B cell (primary cell): ENCODE measurements around the gene SOX6. TPM values are rescaled to one million over a fixed set of nuclear protein-coding genes. Genes with fewer than 3 reads are reported as not detected.

Experiments used
- ATAC-seq: fragments of 200-7000 bp; cut with Tn5 transposase; one replicate; pipeline ENCODE4 v1.10.0; 2021; ENCODE audit warnings: low read depth, mild to moderate bottlenecking, moderate number of reproducible peaks, moderate library complexity
- CTCF ChIA-PET: fragments of 350-600 bp; sonication (Branson Sonifier 250); formaldehyde crosslinking; loops from one replicate; lab custom pipeline; 2021; ENCODE audit warnings: antibody characterized with exemption, inconsistent platforms; lab: Charles Lee
- POLR2A ChIA-PET: fragments of 350-600 bp; sonication (Branson Sonifier 250); formaldehyde crosslinking; loops from one replicate; lab custom pipeline; 2021; ENCODE audit warnings: antibody characterized with exemption; lab: Charles Lee
- DNase-seq: peaks from one replicate; pipeline ENCODE4 v3.0.0; 2013
- H2AFZ ChIP-seq: 2 replicates; pipeline ENCODE4 v1.6.1; 2012; ENCODE audit warnings: mild to moderate bottlenecking, low read depth, low read length; ENCODE audit not compliant: insufficient read depth, poor library complexity, severe bottlenecking
- H3K27ac ChIP-seq, 2 donors: 1 replicate in 1 of 2; 2 replicates in 1 of 2; pipeline ENCODE4 v1.5.1; 2012 to 2013; ENCODE audit warnings: low read length in 2 of 2, mild to moderate bottlenecking in 2 of 2, moderate library complexity in 1 of 2
- H3K27me3 ChIP-seq, 4 experiments: fragments of 200-600 bp in 1 of 4; sonication (generic) in 1 of 4; replicated peaks in 1 of 4; 1 replicate in 2 of 4; 2 replicates in 2 of 4; pipeline versions ENCODE4 v1.6.1 to v1.7.0; 2013 to 2016; ENCODE audit warnings: low read length in 3 of 4, mild to moderate bottlenecking in 2 of 4, mixed read lengths in 1 of 4, moderate library complexity in 1 of 4; ENCODE audit not compliant: insufficient read depth in 4 of 4, control insufficient read depth in 3 of 4; ENCODE audit errors: control extremely low read depth in 1 of 4
- H3K36me3 ChIP-seq, 2 experiments: replicated peaks in 1 of 2; 1 replicate in 1 of 2; 2 replicates in 1 of 2; pipeline versions ENCODE4 v1.6.1 to v1.7.1; 2013; ENCODE audit warnings: low read length in 1 of 2; ENCODE audit not compliant: insufficient read depth in 2 of 2, control insufficient read depth in 1 of 2; ENCODE audit errors: control extremely low read depth in 1 of 2, extremely low read depth in 1 of 2
- H3K4me1 ChIP-seq, 2 donors: fragments of 200-600 bp in 1 of 2; sonication (generic) in 1 of 2; 1 replicate in 1 of 2; 2 replicates in 1 of 2; pipeline versions ENCODE4 v1.5.1 to v1.6.1; 2013 to 2017; ENCODE audit warnings: low read length in 2 of 2; ENCODE audit not compliant: control insufficient read depth in 2 of 2, insufficient read depth in 2 of 2
- H3K4me2 ChIP-seq: replicated peaks from 2 replicates; pipeline ENCODE3; 2012; ENCODE audit warnings: mild to moderate bottlenecking, low read depth, low read length; ENCODE audit not compliant: poor library complexity, severe bottlenecking
- H3K4me3 ChIP-seq, 5 experiments: fragments of 200-600 bp in 1 of 5; sonication (generic) in 1 of 5; 1 replicate in 3 of 5; 2 replicates in 2 of 5; pipeline versions ENCODE4 v1.5.1 to v1.7.0; 2011 to 2016; ENCODE audit warnings: low read length in 4 of 5, mild to moderate bottlenecking in 4 of 5, low read depth in 2 of 5, control low read depth in 1 of 5, moderate library complexity in 1 of 5; ENCODE audit not compliant: insufficient read depth in 1 of 5; ENCODE audit errors: control extremely low read depth in 1 of 5, extremely low read depth in 1 of 5
- H3K79me2 ChIP-seq: fragments of 200-600 bp; sonication (generic); one replicate; pipeline ENCODE4 v1.6.0; 2016; ENCODE audit warnings: low read length; ENCODE audit not compliant: control insufficient read depth, insufficient read depth
- H3K9ac ChIP-seq: fragments of 200-600 bp; sonication (generic); 2 replicates; pipeline ENCODE4 v1.6.1; 2017; ENCODE audit warnings: mild to moderate bottlenecking, low read length, moderate library complexity
- H3K9me3 ChIP-seq, 3 donors: one replicate each; pipeline versions ENCODE4 v1.6.1 to v1.7.1; 2013; ENCODE audit warnings: low read length in 2 of 3; ENCODE audit not compliant: control insufficient read depth in 2 of 3, insufficient read depth in 1 of 3; ENCODE audit errors: control extremely low read depth in 1 of 3
- H4K20me1 ChIP-seq: 2 replicates; pipeline ENCODE4 v1.6.0; 2012; ENCODE audit warnings: mild to moderate bottlenecking, low read length; ENCODE audit not compliant: insufficient read depth, control insufficient read depth, poor library complexity, severe bottlenecking
- H3K27ac Mint-ChIP-seq: one replicate; pipeline ENCODE4 v1.8.0; 2021; ENCODE audit warnings: mixed read lengths
- H3K27me3 Mint-ChIP-seq: one replicate; pipeline ENCODE4 v1.8.0; 2021; ENCODE audit warnings: mixed read lengths
- H3K4me1 Mint-ChIP-seq: one replicate; pipeline ENCODE4 v1.8.0; 2021; ENCODE audit warnings: mixed read lengths
- H3K4me3 Mint-ChIP-seq: one replicate; pipeline ENCODE4 v1.8.0; 2021; ENCODE audit warnings: mixed read lengths
- H3K9me3 Mint-ChIP-seq: one replicate; pipeline ENCODE4 v1.8.0; 2022; ENCODE audit warnings: mixed read lengths; ENCODE audit not compliant: insufficient read depth
- EZH2 ChIP-seq: IDR thresholded peaks from 2 replicates; pipeline ENCODE4 v1.6.1; 2012; ENCODE audit warnings: borderline replicate concordance, low read depth, mild to moderate bottlenecking, moderate library complexity, low read length; ENCODE audit not compliant: insufficient read depth, poor library complexity, severe bottlenecking
- WGBS: methylation state at CpG from one replicate; pipeline ENCODE4 v1.1.5; 2013; ENCODE audit warnings: missing lambda C conversion rate; ENCODE audit not compliant: insufficient coverage; 5-methylcytosine and 5-hydroxymethylcytosine counted together
- intact Hi-C: fragments of 100-400 bp; cut with micrococcal nuclease; formaldehyde crosslinking; loops from one replicate; pipeline ENCODE4 v1.10.0; 2022
- polyA plus RNA-seq: library from polyadenylated mRNA; depleted of rRNA; stranded (reverse); fragments of >200 nt; gene quantifications from 2 replicates; pipeline ENCODE4 v1.2.3, GENCODE V29; 2012
- total RNA-seq, 2 donors: library from RNA; stranded (reverse); fragments of 120-200 nt in 1 of 2; gene quantifications; 1 replicate in 1 of 2; 2 replicates in 1 of 2; pipeline versions ENCODE4 v1.2.3 to v1.2.4, GENCODE V29; 2013 to 2022
- TF ChIP-seq, protein P1 (sequence below): fragments of 200-600 bp; IDR thresholded peaks from one replicate; pipeline ENCODE4 v1.8.0; 2022; ENCODE audit warnings: antibody characterized with exemption, mild to moderate bottlenecking

SOX6 gene
- total and polyA plus RNA-seq, 2 donors (not counting 1 experiment from before 2014, with no cell fraction given): not detected

DNA sequence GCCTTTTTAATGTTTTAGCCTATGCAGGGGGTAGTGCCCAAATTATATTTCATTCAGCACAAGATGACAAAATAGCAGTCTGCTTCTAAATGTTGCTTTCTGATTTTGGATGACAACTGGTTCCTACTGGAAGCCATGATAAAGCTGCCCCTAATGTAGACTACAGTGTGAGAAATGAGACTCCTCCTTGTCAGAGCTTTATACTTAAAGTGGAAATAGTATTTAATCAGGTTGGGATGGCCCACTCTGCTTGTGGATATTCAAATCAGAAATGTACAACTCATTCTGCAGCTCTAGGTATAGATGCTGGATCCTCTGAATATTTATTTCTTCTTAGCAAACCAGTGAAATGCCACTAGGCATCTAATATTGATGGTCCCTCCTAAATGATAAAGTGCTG lies 171.3 kb downstream of the SOX6 start:
- H3K27ac ChIP-seq: no peak overlapping the region
- H3K4me3 ChIP-seq: no peak overlapping the region
- POLR2A ChIA-PET: no interaction called here
- H3K4me3 Mint-ChIP-seq: no peak overlapping the region
- no peak overlapping the region for H3K9ac ChIP-seq
- no peak overlapping the region for H3K4me2 ChIP-seq
- H3K79me2 ChIP-seq: no peaks in the 10 kb centered on the region
- no peaks in the 10 kb centered on the region for H3K4me1 ChIP-seq
- H3K27ac Mint-ChIP-seq: no peak overlapping the region
- H3K27me3 Mint-ChIP-seq: no peaks in the 10 kb centered on the region
- TF ChIP-seq, protein P1, sequence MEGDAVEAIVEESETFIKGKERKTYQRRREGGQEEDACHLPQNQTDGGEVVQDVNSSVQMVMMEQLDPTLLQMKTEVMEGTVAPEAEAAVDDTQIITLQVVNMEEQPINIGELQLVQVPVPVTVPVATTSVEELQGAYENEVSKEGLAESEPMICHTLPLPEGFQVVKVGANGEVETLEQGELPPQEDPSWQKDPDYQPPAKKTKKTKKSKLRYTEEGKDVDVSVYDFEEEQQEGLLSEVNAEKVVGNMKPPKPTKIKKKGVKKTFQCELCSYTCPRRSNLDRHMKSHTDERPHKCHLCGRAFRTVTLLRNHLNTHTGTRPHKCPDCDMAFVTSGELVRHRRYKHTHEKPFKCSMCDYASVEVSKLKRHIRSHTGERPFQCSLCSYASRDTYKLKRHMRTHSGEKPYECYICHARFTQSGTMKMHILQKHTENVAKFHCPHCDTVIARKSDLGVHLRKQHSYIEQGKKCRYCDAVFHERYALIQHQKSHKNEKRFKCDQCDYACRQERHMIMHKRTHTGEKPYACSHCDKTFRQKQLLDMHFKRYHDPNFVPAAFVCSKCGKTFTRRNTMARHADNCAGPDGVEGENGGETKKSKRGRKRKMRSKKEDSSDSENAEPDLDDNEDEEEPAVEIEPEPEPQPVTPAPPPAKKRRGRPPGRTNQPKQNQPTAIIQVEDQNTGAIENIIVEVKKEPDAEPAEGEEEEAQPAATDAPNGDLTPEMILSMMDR: no peak
- no peak for TF ChIP-seq EZH2
- ATAC-seq: no peak
- H3K4me1 Mint-ChIP-seq: no peaks in the 10 kb centered on the region
- no peaks in the 10 kb centered on the region for H3K9me3 ChIP-seq
- H4K20me1 ChIP-seq: no peaks in the 10 kb centered on the region
- no peak for DNase-seq
- no peaks in the 10 kb centered on the region for H3K9me3 Mint-ChIP-seq
- no peaks in the 10 kb centered on the region for H3K27me3 ChIP-seq
- CTCF ChIA-PET: no interaction called here
- H3K36me3 ChIP-seq: no peaks in the 10 kb centered on the region
- intact Hi-C loops: no loop called here
- H2AFZ ChIP-seq: no peak overlapping the region

DNA sequence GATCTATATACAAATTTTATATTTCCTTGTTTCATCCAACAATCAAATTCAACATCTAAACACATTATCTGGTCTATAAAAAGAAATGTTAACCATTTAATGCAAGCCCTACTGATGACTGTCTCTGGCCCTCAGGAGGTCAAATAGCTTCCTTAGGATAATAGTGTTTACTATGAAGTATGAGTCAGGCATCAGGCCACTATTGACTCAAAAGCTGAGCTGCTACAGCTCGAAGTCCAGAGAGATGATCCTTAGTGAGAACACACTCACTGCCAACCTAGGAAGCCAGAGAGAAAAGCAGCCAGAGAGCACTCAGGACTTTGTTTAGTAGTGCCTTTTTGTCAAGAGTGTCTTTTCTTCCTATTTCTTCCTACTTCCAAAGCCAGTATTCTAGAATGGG lies 171.8 kb downstream of the SOX6 start:
- ATAC-seq (no peak), DNase-seq (no peak)
- Histone ChIP-seq H3K9me3 (no peaks in the 10 kb centered on the region), H3K27ac (no peak overlapping the region), H3K9ac (no peak overlapping the region), H3K4me2 (no peak overlapping the region), H3K27me3 (no peaks in the 10 kb centered on the region), H3K36me3 (no peaks in the 10 kb centered on the region), H3K4me1 (no peaks in the 10 kb centered on the region), H4K20me1 (no peaks in the 10 kb centered on the region), H3K4me3 (no peak overlapping the region), H2AFZ (no peak overlapping the region), H3K79me2 (no peaks in the 10 kb centered on the region)
- WGBS: no CpG with 5 or more reads among the region's 1 CpG
- no peak for TF ChIP-seq EZH2
- TF ChIP-seq, protein P1: no peak
- H3K4me3 Mint-ChIP-seq: no peak overlapping the region
- H3K27ac Mint-ChIP-seq: no peak overlapping the region
- H3K9me3 Mint-ChIP-seq: no peaks in the 10 kb centered on the region
- CTCF ChIA-PET: no interaction called here
- POLR2A ChIA-PET: no interaction called here
- no peaks in the 10 kb centered on the region for H3K27me3 Mint-ChIP-seq
- H3K4me1 Mint-ChIP-seq: no peaks in the 10 kb centered on the region
- intact Hi-C loops: no loop called here
